Adrenal gland (tissue), 12 donors: Measurements from ENCODE around the gene MMP17. TPM values are rescaled to one million over a fixed set of nuclear protein-coding genes. Genes with fewer than 3 reads are reported as not detected.
"Not testable (repeated sequence)": the region's sequence is repeated elsewhere in the genome, so short reads cannot be mapped to it uniquely, and the experiment has no call there.

Source experiments
- DNase-seq, 7 donors: peaks; one replicate each; pipeline ENCODE4 v3.0.0-alpha.2; 2019 to 2020
- H3K27ac ChIP-seq, 5 donors: fragments of 200-600 bp; sonication (generic) in 4 of 5; 1 replicate in 3 of 5; 2 replicates in 2 of 5; pipeline versions ENCODE4 v1.5.1 to v1.8.0; 2016 to 2020; ENCODE audit warnings: mild to moderate bottlenecking in 1 of 5
- H3K27me3 ChIP-seq: fragments of 200-600 bp; 2 replicates; pipeline ENCODE4 v1.8.0; 2021
- H3K36me3 ChIP-seq, 2 donors: fragments of 200-600 bp; replicated peaks in 1 of 2; 1 replicate in 1 of 2; 2 replicates in 1 of 2; pipeline versions ENCODE4 v1.5.1 to v1.8.0; 2018 to 2022
- H3K4me1 ChIP-seq, 2 donors: fragments of 200-600 bp; replicated peaks in 1 of 2; 1 replicate in 1 of 2; 2 replicates in 1 of 2; pipeline versions ENCODE4 v1.5.1 to v1.8.0; 2018 to 2021
- H3K4me3 ChIP-seq, 4 donors: fragments of 200-600 bp; sonication (generic) in 3 of 4; one replicate each; pipeline ENCODE4 v1.5.1; 2016 to 2018
- H3K9me3 ChIP-seq, 3 donors: fragments of 200-600 bp; sonication (generic) in 1 of 3; replicated peaks in 1 of 3; 1 replicate in 2 of 3; 2 replicates in 1 of 3; pipeline versions ENCODE4 v1.5.1 to v1.8.0; 2016 to 2021
- POLR2A ChIP-seq, 2 donors: fragments of 450-650 bp; IDR thresholded peaks; one replicate each; pipeline ENCODE4 v1.6.1; 2017; ENCODE audit warnings: antibody characterized with exemption in 2 of 2, mild to moderate bottlenecking in 2 of 2, moderate library complexity in 1 of 2
- WGBS, 4 donors: extraction: QIAGEN DNeasy Blood & Tissue Kit in 2 of 4; methylation state at CpG; one replicate each; pipeline versions ENCODE4 v1.1.5 to v1.1.7; 2013 to 2017; 5-methylcytosine and 5-hydroxymethylcytosine counted together
- intact Hi-C, 2 donors: fragments of 100-400 bp; cut with DNase I; formaldehyde crosslinking; loops; one replicate each; pipeline versions ENCODE4 v1.14.1 to v1.15.0; 2022 to 2023
- polyA plus RNA-seq, 3 donors: library from polyadenylated mRNA; stranded (reverse); fragments of 200-250 nt in 2 of 3; fragments of 350-450 nt in 1 of 3; fragmentation: Illumina TruSeq in 1 of 3; extraction: RNeasy Lipid Tissue Mini Kit (QIAGEN cat#74804) in 1 of 3; gene quantifications; one replicate each; pipeline ENCODE4 v1.2.3, GENCODE V29; 2013 to 2014
- total RNA-seq, 9 donors: library from RNA; depleted of rRNA in 4 of 9; stranded (reverse); fragments of >200 nt in 4 of 9; fragments of 120-200 nt in 1 of 9; fragmentation: NEBNext Ultra II Directional in 1 of 9; extraction: Animal tissue kit (Norgen Biotek cat#: 25700) in 1 of 9; gene quantifications; one replicate each; pipeline versions ENCODE4 v1.1.0 to v1.2.4, GENCODE V29; 2013 to 2023
- TF ChIP-seq, protein P1 (sequence below), 6 experiments: fragments of 450-650 bp in 4 of 6; fragments of 200-600 bp in 2 of 6; sonication (generic) in 1 of 6; IDR thresholded peaks; 1 replicate in 5 of 6; 2 replicates in 1 of 6; pipeline versions ENCODE4 v1.5.1 to v1.8.0; 2016 to 2021; ENCODE audit warnings: antibody characterized with exemption in 6 of 6, mild to moderate bottlenecking in 2 of 6, moderate library complexity in 1 of 6
- donor health status: healthy with polysubstance abuse.
- donor health status: Bipolar disorder and iron deficiency.
- donor health status: DM: yes; HTN: yes; CAD: no.
- donor health status: DM: no; HTN: no; CAD: no.
- donor health status: DM: no; HTN: no; CAD: no.
- donor health status: DM: yes; HTN: yes; CAD: no.

Gene MMP17
- total and polyA plus RNA-seq, 12 donors, result 0.32 to 16.5 (median 1.1) TPM; not detected in 1

- no peak overlapping the region for H3K27ac ChIP-seq
- no peaks in the 10 kb centered on the region for H3K9me3 ChIP-seq
- TF ChIP-seq POLR2A (IDR thresholded peaks at IDR 0.05), result no peak
- TF ChIP-seq, protein P1, sequence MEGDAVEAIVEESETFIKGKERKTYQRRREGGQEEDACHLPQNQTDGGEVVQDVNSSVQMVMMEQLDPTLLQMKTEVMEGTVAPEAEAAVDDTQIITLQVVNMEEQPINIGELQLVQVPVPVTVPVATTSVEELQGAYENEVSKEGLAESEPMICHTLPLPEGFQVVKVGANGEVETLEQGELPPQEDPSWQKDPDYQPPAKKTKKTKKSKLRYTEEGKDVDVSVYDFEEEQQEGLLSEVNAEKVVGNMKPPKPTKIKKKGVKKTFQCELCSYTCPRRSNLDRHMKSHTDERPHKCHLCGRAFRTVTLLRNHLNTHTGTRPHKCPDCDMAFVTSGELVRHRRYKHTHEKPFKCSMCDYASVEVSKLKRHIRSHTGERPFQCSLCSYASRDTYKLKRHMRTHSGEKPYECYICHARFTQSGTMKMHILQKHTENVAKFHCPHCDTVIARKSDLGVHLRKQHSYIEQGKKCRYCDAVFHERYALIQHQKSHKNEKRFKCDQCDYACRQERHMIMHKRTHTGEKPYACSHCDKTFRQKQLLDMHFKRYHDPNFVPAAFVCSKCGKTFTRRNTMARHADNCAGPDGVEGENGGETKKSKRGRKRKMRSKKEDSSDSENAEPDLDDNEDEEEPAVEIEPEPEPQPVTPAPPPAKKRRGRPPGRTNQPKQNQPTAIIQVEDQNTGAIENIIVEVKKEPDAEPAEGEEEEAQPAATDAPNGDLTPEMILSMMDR (IDR thresholded peaks at IDR 0.05), result no peak
- no peaks in the 10 kb centered on the region for H3K4me1 ChIP-seq
- no peak for DNase-seq
- no peak overlapping the region for H3K4me3 ChIP-seq
- intact Hi-C loops, result no loop called here
- WGBS, 4 donors, result 74 to 87% (median 83%) methylated on average over 7 of the region's 7 CpGs
- H3K27me3 ChIP-seq, result no peaks in the 10 kb centered on the region
- peaks cover 0 to 8% of the 10 kb centered on the region in 2 donors for H3K36me3 ChIP-seq
Observed at GRCh38 chr12:131806674-131807073, 21.5 kb upstream of the MMP17 start.

DNA sequence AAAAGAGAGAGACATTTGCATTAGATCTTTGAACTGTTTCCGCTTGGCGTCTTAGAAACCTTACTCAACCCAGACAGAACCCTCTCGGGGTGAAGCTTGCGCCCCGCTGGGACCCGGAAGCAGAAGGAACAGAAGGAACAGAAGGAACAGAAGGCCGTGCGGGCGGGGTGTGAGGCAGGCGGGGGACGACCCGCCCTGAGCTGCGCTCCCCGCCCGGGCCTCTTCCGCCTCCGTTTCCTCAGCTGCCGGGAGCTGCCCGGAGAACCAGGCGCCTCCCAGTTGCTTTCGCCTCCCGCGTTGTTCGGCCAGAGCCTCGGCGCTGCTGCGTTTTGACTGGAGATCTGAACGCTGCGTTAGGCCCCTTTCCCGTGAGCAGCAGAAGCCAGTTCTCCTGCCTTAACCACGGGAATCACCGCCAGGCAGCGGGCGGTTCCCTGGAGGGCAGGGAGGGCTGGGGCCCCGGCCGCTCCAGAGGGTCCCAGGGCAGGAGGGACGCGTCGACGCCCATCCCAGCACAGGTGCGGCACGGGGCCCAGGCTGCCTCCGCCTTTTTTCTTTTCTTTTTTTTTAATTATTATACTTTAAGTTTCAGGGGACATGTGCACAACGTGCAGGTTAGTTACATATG lies 19.3 kb upstream of the MMP17 start:
- no peaks in the 10 kb centered on the region for H3K27me3 ChIP-seq
- TF ChIP-seq, protein P1 (IDR thresholded peaks at IDR 0.05), result no peak
- H3K4me1 ChIP-seq, result no peaks in the 10 kb centered on the region
- DNase-seq, result no peak
- H3K4me3 ChIP-seq, result no peak overlapping the region
- H3K36me3 ChIP-seq, result no peaks in the 10 kb centered on the region
- no peak overlapping the region for H3K27ac ChIP-seq
- no peaks in the 10 kb centered on the region for H3K9me3 ChIP-seq
- 64 to 86% (median 74%) methylated on average over 41 to 44 of the region's 44 CpGs for WGBS, 4 donors
- intact Hi-C loops, result no loop called here

GRCh38 chr12:131809476-131810254 lies 18.5 kb upstream of the MMP17 start:
- H3K4me1 ChIP-seq, intact Hi-C loops: not testable (repeated sequence)
- WGBS, 4 donors, result 76 to 94% (median 91%) methylated on average over 5 to 9 of the region's 9 CpGs

GRCh38 chr12:131810726-131811125 lies 17.5 kb upstream of the MMP17 start:
- Histone ChIP-seq H3K27me3 (no peaks in the 10 kb centered on the region), H3K4me3 (no peak overlapping the region), H3K4me1 (no peaks in the 10 kb centered on the region), H3K9me3 (no peaks in the 10 kb centered on the region), H3K27ac (no peak overlapping the region), H3K36me3 (no peaks in the 10 kb centered on the region)
- no peak for DNase-seq
- TF ChIP-seq, protein P1 (IDR thresholded peaks at IDR 0.05), result no peak
- whole genome bisulfite sequencing, 4 donors, result 62 to 76% (median 73%) methylated on average over 13 of the region's 13 CpGs
- intact Hi-C loops, result no loop called here

More at GRCh38 chr12:131809476-131810254, 18.5 kb upstream of the MMP17 start:
- H3K4me3 ChIP-seq, H3K27me3 ChIP-seq, H3K36me3 ChIP-seq, H3K27ac ChIP-seq, DNase-seq, H3K9me3 ChIP-seq: not testable (repeated sequence)
